NCI-H1417 (cell line): ENCODE results near the gene INPP4A.

ENCODE experiments used
- DNase-seq, 3 experiments: peaks; one replicate each; lab custom pipeline; 2025; lab: John Stamatoyannopoulos, UW

The INPP4A gene

DNA sequence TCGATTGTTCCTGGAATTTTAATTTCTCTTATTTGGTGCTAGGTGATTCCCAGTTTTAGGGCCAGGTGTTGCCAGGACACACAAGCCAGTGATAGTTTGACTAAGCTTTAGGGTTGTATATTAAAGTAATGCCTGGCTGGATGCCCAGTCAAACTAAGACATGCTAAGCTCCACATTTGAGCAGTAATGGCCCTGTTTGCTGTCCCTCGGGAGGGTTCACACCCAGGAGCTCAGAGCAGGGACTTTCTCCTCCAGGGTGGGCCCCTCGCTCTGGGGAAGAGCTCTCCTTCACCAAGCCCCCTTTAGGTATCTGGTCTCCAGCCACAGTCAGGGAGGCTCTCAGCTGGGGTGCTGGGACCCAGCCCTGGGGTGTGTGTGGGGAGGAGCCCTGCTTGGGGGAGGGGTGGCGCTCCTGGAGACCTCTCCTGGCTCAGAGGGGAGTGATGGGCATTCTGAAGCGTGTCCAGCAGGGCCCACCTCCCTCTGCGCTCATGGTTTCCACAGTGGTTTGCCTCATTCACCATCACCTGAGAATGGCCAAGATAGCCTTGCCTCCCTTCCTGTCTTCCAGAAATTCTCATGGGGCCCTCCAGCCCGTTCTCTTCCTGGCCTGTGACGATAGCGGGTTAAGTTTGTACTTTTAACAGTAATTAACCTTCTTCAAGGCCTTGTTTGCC is 31.7 kb downstream of the INPP4A start:
- peak in 2 of 3 experiments; percentile 30 to 40 for DNase-seq

DNA sequence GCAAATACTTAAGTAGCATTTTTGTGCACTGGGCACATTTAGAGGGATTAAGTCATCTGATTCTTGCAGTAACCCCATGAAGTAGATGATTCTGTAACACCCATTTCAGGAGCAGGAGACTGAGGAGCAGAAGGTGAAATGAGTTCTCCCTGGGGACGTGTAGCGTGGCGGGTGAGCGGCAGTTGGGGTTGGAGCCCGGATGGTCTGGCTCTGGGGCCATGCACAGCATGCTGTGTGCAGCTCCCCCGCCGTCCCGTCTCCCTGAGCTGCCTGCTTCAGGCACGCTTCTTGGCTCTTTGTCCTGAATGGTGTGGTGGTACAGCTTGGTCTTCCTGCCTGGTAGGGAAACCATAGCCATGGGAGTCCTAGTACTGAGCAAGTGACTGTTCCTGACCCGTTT is 32.4 kb downstream of the INPP4A start:
- DNase-seq: no peak

DNA sequence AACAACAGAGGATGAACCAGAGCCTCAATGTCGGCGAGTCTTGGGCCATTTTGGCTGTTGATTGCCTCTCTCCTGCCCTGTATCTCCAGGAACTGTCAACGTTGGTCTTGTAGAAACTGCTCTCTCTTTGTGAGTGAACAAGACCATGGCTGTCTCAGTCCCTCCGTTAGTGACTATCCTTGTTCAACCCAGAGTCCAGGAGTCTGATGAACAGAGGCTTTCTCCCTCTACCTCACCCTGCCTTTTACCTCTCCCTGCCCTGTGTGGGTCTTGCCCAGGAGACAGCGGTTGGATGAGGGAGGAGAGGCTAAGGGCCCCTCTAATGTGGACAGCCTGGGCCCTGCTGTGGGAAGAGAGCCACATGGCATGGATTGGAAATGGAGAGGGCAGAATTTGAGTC is 32.8 kb downstream of the INPP4A start:
- DNase-seq: no peak

DNA sequence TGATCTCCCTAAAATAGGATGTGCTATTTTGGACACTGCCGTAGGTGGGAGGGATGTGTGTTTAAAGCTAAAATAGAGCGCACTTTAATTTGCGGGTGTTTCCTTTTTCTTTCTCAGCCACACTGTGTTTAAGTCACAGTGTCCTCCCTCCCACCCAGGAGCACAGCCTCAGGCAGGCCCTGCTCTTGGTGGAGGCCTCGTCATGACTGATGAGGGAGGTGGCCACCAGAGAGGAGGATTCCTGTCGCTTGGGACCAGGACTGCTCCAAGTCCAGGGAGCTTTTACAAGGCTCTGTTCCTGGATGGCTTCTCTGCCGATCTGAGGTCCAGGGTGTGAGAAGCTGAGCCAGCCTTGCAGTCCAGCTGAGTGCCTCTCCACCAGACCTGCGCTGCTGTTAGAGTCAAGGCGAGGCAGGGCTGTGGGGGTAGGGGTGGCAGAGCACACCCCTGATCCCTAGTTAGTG is 33.5 kb downstream of the INPP4A start:
- DNase-seq: no peak

DNA sequence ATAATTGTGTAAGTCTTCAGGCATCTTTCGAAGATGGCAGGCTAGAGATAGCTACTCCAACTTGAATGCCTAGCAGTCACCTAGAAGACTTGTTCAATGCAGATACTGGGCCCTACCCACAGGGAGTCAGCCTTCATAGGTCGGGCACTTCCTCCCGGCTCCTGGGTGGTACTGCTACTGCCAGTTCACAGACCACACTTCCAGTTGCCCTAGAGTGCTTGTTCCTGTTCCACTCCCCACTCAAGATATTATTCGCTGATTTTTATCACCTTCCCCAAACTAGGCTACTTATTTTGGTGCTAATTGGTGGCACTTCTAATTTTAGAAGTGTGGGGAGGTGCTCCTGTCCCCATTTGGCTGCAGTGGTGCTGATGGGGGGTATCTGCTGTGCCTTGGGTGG is 34.2 kb downstream of the INPP4A start:
- no peak for DNase-seq

DNA sequence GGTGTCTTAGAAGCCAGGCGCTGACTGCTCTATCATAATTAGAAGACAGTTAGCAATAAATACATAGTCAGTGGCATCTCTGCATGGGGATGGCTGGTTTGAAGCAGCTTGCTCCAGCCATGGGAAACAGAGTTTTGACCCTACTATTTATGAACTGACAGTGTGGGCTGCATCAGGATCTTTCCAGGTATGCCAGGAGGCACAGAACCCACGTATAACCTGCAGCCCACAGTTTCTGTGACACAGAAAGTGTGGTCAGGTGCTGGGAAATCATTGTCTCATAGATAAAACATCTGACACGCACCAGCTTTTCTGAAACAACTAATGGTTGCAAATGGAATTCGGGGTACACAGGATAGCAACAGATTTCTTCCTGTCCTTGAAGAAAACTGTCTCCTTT is 34.7 kb downstream of the INPP4A start:
- no peak for DNase-seq

DNA sequence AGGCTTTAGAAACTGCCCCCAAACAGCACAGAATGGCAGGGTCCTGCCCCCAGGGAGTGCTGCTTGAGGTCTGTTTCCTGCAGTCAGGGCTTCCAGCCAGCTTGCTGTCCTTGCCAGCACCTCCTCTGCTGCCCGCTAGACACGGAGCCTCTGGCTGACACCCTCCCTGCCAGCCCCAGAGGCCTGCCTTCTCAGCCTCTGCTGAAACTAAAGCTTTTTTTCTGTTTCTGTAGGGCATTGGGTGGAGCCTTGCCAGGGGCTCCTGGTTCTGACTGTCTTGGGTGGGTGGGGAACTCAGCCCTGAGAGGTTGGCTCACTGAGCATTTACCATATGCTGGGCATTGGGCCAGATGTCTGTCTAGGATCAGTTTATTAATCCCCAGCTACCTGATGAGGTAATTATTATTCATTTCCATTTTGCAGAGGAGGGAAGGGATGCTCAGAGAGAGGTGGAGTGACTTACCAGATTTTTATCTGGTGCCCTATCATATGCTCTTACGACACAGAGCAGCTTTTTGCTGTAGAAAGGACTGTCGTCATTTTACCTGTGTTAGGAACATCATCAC is 35.4 kb downstream of the INPP4A start:
- DNase-seq: peak in 2 of 3 experiments; percentile 51 to 82

DNA sequence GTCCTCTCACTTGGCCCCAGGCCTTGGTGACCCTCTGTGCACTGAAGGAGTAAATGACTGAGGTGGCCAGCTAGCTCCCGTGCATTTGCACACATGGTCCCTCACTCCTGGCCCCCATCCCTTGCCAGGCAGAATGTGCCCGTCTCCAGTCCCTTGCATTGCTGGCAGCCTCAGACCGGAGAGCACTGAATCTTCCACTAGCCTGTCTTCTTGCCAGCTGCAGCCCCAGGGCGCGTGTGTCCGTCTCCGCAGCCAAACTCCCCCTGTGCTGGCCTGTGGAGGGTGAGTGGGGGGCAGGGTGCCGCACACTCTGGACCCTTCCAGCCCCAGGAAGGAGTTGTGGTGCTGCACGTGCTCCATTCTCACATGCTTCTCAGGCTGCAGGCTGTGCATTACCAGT is 35.9 kb downstream of the INPP4A start:
- DNase-seq: no peak

DNA sequence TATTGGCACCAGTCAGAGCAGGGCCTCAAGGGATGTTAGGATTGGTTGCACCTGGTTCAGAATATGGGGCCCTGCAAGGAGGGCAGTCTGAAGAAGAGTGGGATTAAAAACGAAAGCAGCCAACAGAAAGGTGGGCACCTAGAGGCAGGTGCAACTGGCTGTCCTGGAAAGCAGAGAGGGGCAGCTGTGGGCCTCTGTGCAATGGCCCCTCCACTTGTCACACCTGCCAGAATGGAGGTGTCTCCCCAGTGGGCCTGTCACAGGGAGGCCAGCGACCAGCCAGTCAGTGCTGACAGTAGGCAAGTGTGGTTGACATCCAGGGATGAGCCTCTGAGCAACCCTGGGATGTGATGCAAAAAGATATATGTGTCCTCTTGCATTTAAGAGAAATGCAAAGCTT is 37.7 kb downstream of the INPP4A start:
- no peak for DNase-seq

DNA sequence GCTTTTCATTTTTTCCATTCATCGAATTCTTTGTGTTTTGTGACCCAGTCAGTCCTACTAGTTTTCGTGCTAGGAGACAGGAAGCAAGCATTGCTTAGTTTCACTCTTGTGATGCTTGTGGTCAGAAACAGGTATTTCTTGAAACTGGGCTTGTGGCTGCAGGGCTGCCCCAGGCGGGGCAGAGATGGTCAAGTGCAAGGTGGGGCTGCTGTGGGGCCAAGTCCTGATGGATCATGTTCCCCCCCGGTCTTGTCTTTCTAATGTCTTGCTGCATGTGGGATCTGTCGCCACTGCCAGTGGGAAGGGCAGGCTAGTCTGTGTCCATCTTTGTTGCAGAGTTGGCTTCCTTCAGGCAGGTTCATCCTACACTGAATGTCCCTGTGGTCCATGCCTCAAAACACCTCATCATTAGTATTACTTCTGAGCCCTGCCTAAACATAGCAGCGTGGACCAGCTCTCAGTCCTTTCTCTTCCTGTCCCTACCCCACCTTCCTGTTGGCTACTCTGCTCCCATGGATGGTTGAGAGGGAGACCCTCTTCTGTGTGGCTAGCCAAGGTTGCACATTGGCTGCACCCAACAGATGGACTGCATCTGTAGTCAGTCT is 38.7 kb downstream of the INPP4A start:
- no peak for DNase-seq

DNA sequence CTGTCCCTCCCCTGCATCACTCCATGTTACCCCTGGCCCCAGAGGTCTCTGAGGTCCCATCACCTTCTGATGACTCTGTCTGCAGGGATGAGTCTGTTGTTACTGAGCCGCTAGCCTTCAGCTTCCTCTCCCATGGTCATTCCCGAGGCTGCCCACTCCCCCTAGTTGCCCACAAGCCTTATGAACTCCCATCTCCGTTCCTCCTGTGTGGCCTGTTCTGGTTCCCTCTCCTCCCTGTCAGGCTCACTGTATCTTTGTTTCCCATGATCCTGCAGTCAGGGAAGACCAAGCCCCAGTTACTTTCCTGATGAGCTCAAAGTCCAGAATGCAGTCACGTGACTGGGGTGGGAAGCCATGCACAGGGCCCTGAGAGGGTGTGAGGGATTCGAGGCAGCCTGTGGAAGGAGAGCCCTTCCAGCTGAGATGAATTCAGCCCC is 39.5 kb downstream of the INPP4A start:
- no peak for DNase-seq

DNA sequence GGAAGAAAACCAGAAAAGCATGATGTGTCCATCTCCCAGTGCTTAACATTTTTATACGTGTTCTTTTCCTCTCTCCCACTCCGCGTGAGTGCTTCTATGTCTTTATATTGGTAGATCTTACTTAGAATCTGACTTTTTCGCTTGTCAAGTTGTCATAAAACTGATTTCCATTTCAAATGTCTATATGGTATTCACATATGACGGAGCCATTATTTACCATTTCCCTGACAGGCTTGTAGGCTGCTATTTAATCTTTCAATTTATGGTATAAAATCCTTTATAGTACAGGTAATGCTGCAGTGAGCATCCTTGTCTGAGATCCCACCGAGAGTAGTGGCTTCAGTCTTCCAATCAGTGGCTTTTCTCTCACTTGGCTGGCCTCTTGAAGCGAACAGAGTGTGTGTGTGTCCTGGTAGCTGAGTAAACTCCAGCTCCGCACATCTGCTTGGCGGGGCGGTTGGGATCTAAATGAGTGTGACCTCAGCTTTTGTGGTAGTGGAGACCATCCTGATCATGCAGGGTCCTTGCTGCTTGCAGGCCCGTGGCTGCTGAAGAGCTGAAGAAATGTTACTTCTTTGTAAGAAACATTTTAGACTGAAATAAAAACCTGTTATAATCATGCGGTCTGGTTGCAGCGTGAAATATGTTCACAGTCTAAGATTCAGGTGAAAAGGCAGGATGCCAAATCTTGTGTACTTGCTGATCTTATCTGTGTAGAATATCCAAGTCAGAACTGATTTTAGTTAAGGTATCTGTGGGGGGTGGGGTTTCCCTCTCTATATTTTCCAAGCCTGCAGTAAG is 40.2 kb downstream of the INPP4A start:
- peak in 1 of 3 experiments; percentile 54 for DNase-seq

DNA sequence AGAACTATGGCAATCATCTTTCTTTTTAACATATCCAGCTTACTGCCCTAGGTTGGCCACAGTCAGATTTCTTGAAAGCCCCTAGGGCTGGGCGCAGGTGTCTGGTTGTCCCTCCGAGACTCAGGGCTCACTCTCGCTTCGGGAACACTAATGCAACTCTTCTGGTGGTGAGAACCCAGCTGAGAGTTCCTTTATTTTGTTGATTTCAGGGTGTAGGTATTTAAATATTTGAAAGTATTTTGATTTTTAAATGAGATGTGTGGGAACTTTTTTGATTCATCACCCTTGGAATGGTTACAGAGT is 40.7 kb downstream of the INPP4A start:
- DNase-seq: no peak

DNA sequence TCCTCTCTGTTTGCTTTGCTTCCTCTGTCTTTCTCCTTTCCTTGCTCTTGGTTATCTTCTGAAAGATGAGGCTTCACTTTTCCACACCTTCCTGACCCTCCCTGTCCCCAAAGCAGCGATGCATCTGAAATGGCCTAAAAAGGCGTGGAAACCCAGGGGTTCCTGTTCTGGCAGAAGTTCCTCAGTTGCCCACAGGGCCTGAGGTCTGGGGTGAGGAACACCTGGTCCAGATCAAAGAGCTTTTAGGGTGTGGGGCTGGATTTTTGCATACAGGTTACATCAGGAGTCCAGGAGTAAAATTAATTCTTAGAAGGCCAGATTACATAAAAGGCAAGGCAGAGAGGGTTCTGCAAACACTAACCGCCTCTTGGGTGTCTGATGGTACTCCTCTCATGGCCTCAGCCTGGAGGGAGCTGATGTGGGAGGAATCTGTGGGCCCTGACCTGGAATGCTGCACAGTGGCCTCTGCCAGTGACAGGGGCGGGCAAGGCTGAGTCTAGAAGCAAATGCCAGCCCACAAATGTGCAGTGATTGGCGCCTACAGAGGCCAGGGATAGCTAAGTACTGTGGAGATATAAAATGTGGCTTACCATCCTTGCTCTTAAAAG is 41.8 kb downstream of the INPP4A start:
- no peak for DNase-seq

DNA sequence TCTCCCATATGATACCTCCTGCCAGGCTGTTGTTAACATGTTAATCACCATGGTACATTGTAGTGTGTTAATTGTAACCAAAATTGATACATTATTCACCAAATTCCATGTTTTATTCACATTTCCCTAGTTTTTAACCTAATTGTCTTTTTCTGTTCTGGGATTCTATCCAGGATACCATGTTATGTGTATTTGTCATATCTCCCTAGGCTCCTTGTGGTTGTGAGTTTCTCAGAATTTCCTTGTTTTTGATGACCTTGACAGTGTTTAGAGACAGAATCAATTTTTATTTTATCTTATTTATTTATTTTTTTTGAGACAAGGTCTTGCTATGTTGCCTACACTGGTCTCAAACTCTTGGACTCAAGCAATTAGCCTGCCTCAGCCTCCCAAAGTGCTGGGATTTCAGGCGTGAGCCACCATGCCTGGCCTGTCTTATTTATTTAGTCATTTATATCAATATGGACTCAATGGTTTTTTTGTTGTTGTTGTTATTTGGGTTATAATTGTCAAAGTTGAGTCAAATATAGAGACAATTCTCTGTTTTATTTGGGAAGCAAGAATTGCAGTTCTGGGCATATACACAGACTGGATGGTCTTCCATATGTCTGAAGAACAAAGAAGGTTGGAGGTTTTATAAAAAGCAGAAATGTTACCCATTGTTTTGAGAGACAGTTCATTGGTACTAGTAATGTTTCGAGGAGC is 42.6 kb downstream of the INPP4A start:
- DNase-seq: no peak

DNA sequence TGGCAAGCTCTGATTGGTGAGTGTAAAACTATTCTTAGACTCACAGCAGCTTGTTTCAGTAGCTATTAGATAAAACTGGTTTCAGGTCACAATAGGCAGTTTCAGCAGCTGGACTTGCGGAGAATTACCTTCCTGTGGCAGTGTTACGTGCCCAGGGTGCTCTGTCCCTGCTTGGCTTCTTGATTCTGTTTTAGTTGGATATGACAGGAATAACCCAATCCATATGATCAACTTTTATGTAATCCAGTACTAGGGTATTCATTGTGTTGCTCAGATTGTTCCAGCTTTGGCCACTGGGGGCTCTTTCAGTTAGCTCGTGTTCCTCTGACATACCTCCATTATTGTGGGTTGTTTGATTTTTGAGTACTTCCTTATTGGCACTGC is 43.1 kb downstream of the INPP4A start:
- DNase-seq: peak in 1 of 3 experiments; percentile 38

DNA sequence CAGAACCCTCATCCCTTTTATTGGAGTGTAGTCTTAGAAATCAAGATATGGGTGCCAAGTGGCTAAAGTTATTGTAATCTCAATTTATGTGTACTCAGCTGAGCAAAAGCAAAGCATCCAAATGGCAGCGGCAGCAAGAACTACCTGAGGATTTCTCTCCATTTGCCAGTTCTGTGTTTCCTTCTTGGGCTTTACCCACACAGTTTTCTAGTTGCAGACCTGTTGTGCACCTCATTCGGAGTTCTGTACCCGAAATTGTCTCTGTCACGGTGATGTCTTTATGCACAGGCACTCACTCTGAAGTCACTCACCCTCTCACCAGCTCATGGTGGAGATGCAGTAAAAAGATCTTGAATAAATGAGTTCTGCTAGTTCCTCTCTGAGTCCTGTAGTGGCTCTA is 43.6 kb downstream of the INPP4A start:
- no peak for DNase-seq

DNA sequence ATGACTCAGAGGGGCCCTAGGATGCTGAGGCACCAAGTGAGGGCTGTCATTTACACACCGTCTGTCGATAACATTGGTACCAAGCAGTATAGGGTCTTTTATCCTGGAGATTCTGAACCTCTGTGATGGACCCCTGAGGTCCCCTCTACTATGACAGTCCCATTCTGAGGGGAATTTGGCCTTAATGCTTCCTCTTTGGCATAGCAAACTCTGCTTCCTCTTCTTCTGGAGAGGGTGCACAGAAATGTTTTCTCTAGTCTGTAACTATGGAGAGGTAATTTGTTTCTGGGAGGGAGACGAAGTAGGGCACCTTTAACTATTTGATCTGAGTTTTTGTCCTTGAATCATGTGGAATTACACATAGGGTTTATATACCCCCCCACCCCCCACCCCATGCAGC is 44.8 kb downstream of the INPP4A start:
- no peak for DNase-seq

DNA sequence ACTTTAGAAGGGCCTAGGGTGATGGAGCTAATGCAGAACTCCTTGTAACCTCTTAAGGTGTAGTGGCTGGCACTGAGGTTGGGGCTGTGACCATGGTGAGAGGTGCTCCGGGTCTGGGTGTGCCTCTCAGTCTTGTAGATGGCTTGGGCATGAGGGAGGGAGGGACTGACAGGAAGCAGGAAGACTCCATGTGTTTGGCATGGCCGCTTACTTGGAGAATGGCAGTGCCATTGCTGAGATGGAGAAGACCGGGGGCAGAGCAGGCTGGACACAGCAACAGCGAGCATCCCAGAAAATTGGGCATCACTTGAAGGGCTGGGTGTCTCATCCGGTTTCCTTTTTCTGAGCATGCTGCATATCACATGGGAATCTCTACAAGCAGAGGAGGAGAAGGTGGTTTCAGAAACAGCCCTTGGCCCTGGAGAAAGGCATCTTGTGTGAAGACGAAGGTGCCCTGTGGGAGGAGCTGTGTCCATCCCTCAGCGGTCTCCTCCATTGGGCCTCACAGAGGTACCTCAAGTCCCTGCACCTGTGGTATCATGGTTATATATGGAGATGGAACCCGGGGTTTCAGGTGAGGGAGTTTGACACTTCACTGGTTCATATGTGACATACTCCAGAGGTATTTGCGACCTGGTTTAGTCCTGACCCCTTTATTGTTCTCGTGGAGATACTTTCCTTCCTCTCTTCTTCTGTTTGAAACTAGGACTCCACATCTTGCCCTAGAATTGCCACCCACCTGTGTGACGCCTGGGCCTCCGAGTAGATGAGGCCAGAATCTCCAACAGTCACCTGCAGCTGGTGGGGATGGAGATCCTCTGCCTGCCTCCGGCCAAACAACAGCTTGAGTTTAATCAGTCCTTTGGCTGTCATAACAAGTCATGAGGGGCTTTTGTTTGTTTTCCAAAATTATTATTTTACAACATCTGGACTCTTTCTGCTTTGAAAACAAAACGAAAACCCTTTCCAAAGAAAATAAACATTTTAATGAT is 45.6 kb downstream of the INPP4A start:
- no peak for DNase-seq

DNA sequence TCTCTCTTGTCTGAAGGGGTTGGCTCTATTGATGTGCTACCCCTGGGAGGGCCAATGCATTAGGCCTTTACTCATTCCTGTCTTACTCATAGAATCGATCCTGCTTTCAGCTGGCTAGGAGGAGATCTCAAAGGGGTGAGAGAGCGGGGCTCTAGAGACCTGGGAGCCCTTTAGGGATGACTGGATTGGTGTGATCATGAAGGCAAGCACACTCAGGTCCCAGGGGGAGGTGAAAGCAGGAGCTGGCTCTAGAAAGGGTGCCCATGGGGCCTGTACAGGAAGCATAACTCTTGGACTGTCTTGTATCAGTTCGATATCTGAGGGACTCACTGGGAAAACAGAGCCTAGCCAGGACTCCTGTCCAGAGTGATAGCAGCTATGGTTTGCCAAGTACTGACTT is 47.8 kb downstream of the INPP4A start:
- DNase-seq: no peak

DNA sequence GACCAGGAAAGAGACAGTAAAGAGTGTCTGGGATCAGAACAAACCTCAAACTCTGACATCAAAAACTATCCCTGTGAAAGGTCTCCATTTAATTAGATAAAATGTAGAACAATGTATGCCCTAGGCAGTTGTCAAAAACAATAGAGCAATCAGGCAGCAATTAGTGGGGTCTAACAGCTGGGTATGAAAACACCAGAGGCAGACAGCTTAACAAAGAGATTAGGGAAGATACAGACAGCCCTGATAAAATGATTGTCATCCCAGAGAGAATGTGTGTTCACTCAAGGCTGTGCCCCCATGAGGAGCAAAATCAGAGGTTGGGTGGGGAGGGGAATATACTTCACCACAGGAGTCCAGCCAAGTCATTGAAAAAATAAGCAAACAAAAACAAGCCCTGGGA is 50.0 kb downstream of the INPP4A start:
- no peak for DNase-seq
